Natural killer cell (primary cell): ENCODE measurements around the gene CHSY1. TPM values are rescaled to one million over a fixed set of nuclear protein-coding genes. Genes with fewer than 3 reads are reported as not detected.

Experiments
- ATAC-seq, 3 donors: fragments of 150-1000 bp in 2 of 3; fragments of 200-7000 bp in 1 of 3; cut with Tn5 transposase; 1 replicate in 1 of 3; 2 replicates in 2 of 3; pipeline ENCODE4 v1.10.0; 2021; ENCODE audit warnings: mild to moderate bottlenecking in 2 of 3, moderate library complexity in 2 of 3
- DNase-seq, 2 donors: peaks; one replicate each; pipeline versions ENCODE4 v3.0.0 to v3.0.0-alpha.2; 2013 to 2021; ENCODE audit warnings: mixed read lengths in 1 of 2
- H3K27ac ChIP-seq: one replicate; pipeline ENCODE4 v1.5.1; 2013; ENCODE audit warnings: mild to moderate bottlenecking, low read length
- H3K27me3 ChIP-seq: one replicate; pipeline ENCODE4 v1.6.1; 2013; ENCODE audit warnings: low read length; ENCODE audit not compliant: control insufficient read depth, insufficient read depth
- H3K36me3 ChIP-seq: one replicate; pipeline ENCODE4 v1.6.1; 2013; ENCODE audit warnings: low read length; ENCODE audit not compliant: control insufficient read depth, insufficient read depth
- H3K4me1 ChIP-seq: one replicate; pipeline ENCODE4 v1.6.1; 2013; ENCODE audit warnings: low read length; ENCODE audit not compliant: control insufficient read depth, insufficient read depth
- H3K4me3 ChIP-seq: one replicate; pipeline ENCODE4 v1.5.1; 2013; ENCODE audit warnings: low read length
- H3K9me3 ChIP-seq: one replicate; pipeline ENCODE4 v1.6.1; 2013; ENCODE audit warnings: low read length; ENCODE audit not compliant: control insufficient read depth, insufficient read depth
- H3K27ac Mint-ChIP-seq, 2 donors: one replicate each; pipeline ENCODE4 v1.8.0; 2022; ENCODE audit warnings: mild to moderate bottlenecking in 2 of 2, mixed read lengths in 2 of 2, moderate library complexity in 1 of 2
- H3K27me3 Mint-ChIP-seq, 2 donors: one replicate each; pipeline ENCODE4 v1.8.0; 2022; ENCODE audit warnings: low read depth in 2 of 2, mixed read lengths in 2 of 2
- H3K36me3 Mint-ChIP-seq: one replicate; pipeline ENCODE4 v1.8.0; 2022; ENCODE audit warnings: mixed read lengths
- H3K4me1 Mint-ChIP-seq, 2 donors: one replicate each; pipeline ENCODE4 v1.8.0; 2022; ENCODE audit warnings: mixed read lengths in 2 of 2
- H3K4me3 Mint-ChIP-seq: one replicate; pipeline ENCODE4 v1.8.0; 2022; ENCODE audit warnings: mild to moderate bottlenecking, moderate library complexity, mixed read lengths
- H3K9me3 Mint-ChIP-seq, 2 donors: one replicate each; pipeline ENCODE4 v1.8.0; 2022; ENCODE audit warnings: mixed read lengths in 2 of 2
- WGBS: methylation state at CpG from one replicate; pipeline ENCODE4 v1.1.7; 2013; ENCODE audit warnings: missing lambda C conversion rate; ENCODE audit not compliant: insufficient coverage; 5-methylcytosine and 5-hydroxymethylcytosine counted together
- intact Hi-C: fragments of 100-400 bp; cut with micrococcal nuclease; formaldehyde crosslinking; loops from one replicate; pipeline ENCODE4 v1.14.2; 2022
- total RNA-seq, 4 donors: library from RNA; stranded (reverse); fragments of 120-200 nt in 1 of 4; gene quantifications; one replicate each; pipeline versions ENCODE4 v1.2.3 to v1.2.4, GENCODE V29; 2013 to 2022
- TF ChIP-seq, protein P1 (sequence below): fragments of 200-600 bp; IDR thresholded peaks from one replicate; pipeline ENCODE4 v1.8.0; 2022; ENCODE audit warnings: antibody characterized with exemption

Gene CHSY1
- total RNA-seq, 3 donors from 2014 or later (not counting 1 experiment from before 2014, with no cell fraction given), result 21.1 to 32.5 (median 30.8) TPM

- H3K4me1 Mint-ChIP-seq, result peaks cover 40 to 47% of the 10 kb centered on the region in 2 donors
- Histone ChIP-seq H3K27me3 (no peaks in the 10 kb centered on the region), H3K9me3 (no peaks in the 10 kb centered on the region), H3K27ac (no peak overlapping the region), H3K36me3 (no peaks in the 10 kb centered on the region), H3K4me3 (peak overlapping the region; percentile 67), H3K4me1 (peaks cover 28% of the 10 kb centered on the region)
- H3K4me3 Mint-ChIP-seq, result peak overlapping the region; percentile 94
- H3K36me3 Mint-ChIP-seq, result no peaks in the 10 kb centered on the region
- WGBS, result under 1% methylated on average over 150 of the region's 150 CpGs
- ATAC-seq (peak; percentile 67 to 77 (median 70)), DNase-seq (no peak)
- H3K27ac Mint-ChIP-seq, result peak overlapping the region; percentile 78 to 88
- intact Hi-C loops, result loop anchor here (1.0 kb wide), 1 partner anchor 9 kb away; no protein-coding TSS in a partner anchor
- H3K9me3 Mint-ChIP-seq, result no peaks in the 10 kb centered on the region
- TF ChIP-seq, protein P1, sequence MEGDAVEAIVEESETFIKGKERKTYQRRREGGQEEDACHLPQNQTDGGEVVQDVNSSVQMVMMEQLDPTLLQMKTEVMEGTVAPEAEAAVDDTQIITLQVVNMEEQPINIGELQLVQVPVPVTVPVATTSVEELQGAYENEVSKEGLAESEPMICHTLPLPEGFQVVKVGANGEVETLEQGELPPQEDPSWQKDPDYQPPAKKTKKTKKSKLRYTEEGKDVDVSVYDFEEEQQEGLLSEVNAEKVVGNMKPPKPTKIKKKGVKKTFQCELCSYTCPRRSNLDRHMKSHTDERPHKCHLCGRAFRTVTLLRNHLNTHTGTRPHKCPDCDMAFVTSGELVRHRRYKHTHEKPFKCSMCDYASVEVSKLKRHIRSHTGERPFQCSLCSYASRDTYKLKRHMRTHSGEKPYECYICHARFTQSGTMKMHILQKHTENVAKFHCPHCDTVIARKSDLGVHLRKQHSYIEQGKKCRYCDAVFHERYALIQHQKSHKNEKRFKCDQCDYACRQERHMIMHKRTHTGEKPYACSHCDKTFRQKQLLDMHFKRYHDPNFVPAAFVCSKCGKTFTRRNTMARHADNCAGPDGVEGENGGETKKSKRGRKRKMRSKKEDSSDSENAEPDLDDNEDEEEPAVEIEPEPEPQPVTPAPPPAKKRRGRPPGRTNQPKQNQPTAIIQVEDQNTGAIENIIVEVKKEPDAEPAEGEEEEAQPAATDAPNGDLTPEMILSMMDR, result no peak
- no peaks in the 10 kb centered on the region for H3K27me3 Mint-ChIP-seq
Measured at GRCh38 chr15:101250873-101251829, 697 bp downstream of the CHSY1 start.

DNA sequence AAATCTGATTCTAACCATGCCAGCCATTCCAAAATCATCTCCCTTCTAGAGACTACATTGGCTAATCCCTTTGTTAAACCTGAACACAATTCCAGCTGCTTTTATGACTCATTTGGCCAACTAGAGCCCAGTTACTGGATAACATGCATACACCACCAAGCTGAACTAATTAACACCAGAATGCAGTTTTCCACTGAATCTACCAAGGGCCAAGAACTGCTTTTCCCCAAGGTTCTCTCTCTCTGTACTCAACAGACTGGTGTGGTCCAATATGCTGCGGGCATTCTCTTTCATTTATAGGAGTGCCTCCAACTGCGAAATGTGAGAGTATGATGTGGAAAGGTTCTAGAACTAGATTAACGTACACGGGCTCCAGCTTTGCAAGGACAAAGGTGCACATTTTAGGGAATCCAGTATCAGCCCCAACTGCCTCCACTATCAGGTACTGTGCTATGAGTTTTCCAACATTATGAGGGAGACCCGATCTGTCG, 1.5 kb downstream of the CHSY1 start:
- Histone ChIP-seq H3K4me3 (peak overlapping the region; percentile 67), H3K9me3 (no peaks in the 10 kb centered on the region), H3K27ac (no peak overlapping the region), H3K27me3 (no peaks in the 10 kb centered on the region), H3K36me3 (no peaks in the 10 kb centered on the region), H3K4me1 (peaks cover 30% of the 10 kb centered on the region)
- Mint-ChIP-seq H3K27ac (peak overlapping the region; percentile 78 to 85), H3K4me3 (peak overlapping the region; percentile 89), H3K9me3 (no peaks in the 10 kb centered on the region), H3K36me3 (no peaks in the 10 kb centered on the region), H3K4me1 (peaks cover 47 to 55% of the 10 kb centered on the region in 2 donors), H3K27me3 (no peaks in the 10 kb centered on the region)
- ATAC-seq (no peak), DNase-seq (no peak)
- 17% methylated on average over 6 of the region's 6 CpGs for WGBS
- TF ChIP-seq, protein P1, result no peak
- intact Hi-C loops, result loop anchor here (1.0 kb wide), 1 partner anchor 8 kb away; no protein-coding TSS in a partner anchor

GRCh38 chr15:101248274-101248673, 3.6 kb downstream of the CHSY1 start:
- no peaks in the 10 kb centered on the region for H3K27me3 ChIP-seq
- H3K36me3 Mint-ChIP-seq, result no peaks in the 10 kb centered on the region
- TF ChIP-seq, protein P1, result no peak
- no peak overlapping the region for H3K27ac ChIP-seq
- intact Hi-C loops, result no loop called here
- no peaks in the 10 kb centered on the region for H3K27me3 Mint-ChIP-seq
- H3K4me1 ChIP-seq, result peaks cover 49% of the 10 kb centered on the region
- peak overlapping the region in 1 of 2 donors; percentile 45 for H3K27ac Mint-ChIP-seq
- H3K4me3 Mint-ChIP-seq, result peak overlapping the region; percentile 17
- 72% methylated on average over 2 of the region's 3 CpGs for WGBS
- DNase-seq (no peak), ATAC-seq (no peak)
- peaks cover 69 to 76% of the 10 kb centered on the region in 2 donors for H3K4me1 Mint-ChIP-seq
- H3K4me3 ChIP-seq, result no peak overlapping the region
- H3K36me3 ChIP-seq, result no peaks in the 10 kb centered on the region
- H3K9me3 ChIP-seq, result no peaks in the 10 kb centered on the region
- no peaks in the 10 kb centered on the region for H3K9me3 Mint-ChIP-seq
